ENCODE results near the gene CELA1.

The CELA1 gene

DNA sequence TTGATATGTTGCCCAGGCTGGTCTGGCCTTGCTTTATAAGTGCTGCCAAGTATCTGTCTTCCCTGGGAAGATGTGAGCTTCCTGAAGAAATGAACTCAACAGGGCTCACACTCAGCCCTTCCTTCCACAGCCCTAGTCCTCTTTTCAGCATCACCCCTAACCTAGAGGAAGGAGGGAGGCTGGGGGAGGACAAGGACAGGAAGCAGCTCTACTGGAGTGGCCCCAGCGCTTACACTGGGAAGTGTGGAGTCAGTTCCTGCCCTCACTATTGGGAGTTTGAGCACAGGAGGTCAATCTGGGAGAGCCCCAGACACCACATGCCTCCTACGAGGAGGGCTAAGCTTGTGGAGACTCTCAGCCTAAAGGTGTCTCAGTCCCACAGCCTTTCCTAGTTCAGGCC, 27.9 kb upstream of the CELA1 start:
- no peak for DNase-seq

GRCh38 chr12:51373187-51373586, 26.7 kb upstream of the CELA1 start:
- no peak for DNase-seq

- DNase-seq = no peak
Observed at GRCh38 chr12:51372021-51372420, 25.5 kb upstream of the CELA1 start.

GRCh38 chr12:51371295-51371953, 24.9 kb upstream of the CELA1 start:
- DNase-seq = no peak

DNA sequence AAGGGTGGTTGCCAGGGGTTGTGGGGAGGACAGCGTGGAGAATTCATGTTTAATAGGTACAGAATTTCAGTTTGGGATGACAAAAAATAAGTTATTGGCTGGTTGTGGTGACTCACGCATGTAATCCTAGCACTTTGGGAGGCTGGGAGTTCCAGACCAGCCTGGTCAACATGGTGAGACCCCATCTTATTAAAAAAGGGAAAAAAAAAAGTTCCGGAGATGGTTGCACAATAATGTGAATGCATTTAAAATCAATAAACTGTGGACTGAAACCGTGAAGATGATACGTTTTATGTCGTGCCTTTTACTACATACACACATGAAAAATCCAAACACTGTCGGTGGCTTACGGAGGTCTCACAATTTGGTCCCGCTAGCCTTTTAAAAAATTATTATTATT, 24.2 kb upstream of the CELA1 start:
- DNase-seq = no peak

DNA sequence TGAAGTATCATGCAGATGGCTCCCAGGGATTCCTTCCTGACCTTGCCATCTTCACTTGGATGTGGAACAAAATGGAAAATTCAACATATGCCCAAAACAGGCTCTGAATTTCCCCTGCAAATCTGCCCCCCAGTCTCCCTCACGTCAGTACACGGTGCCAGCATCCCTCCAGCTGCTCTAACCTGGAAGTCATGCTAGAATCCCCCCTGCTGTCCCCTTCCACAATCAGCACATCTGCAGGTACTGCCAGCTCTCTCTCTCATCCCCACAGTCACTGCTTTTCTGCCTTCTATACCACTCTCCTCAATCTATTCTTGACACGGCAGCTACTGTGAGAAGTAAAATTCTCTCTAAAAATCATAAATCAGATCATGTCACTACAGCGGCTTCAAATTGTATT, 23.1 kb upstream of the CELA1 start:
- DNase-seq = no peak

- DNase-seq = peak; percentile 75
Observed at GRCh38 chr12:51368640-51369517, 22.4 kb upstream of the CELA1 start.

DNA sequence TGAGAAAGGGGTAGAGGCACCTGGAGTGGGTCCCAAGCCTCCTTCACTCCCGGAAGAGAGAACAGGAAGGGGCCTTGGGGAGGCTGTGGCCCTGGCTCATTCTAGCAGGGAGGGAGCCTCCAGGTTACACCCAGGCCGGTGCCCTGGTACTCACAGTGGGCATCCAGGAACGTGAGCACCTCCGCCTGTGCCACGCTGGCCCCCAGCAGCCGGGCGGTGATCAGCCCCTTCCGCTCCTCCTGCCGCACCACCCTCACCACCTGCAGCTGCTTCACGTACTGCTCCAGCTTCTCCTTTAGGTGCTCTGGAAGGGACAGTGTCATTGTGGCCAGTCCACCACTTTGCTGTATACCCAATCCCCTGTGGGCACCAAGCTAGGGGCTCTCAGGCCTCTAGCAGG, 18.8 kb upstream of the CELA1 start:
- no peak for DNase-seq

GRCh38 chr12:51364001-51364400, 17.5 kb upstream of the CELA1 start:
- DNase-seq = no peak

GRCh38 chr12:51362747-51363342, 16.4 kb upstream of the CELA1 start:
- DNase-seq = no peak

- no peak for DNase-seq
Observed at GRCh38 chr12:51362307-51362706, 15.8 kb upstream of the CELA1 start.

- no peak for DNase-seq
Observed at GRCh38 chr12:51361161-51362016, 14.9 kb upstream of the CELA1 start.

DNA sequence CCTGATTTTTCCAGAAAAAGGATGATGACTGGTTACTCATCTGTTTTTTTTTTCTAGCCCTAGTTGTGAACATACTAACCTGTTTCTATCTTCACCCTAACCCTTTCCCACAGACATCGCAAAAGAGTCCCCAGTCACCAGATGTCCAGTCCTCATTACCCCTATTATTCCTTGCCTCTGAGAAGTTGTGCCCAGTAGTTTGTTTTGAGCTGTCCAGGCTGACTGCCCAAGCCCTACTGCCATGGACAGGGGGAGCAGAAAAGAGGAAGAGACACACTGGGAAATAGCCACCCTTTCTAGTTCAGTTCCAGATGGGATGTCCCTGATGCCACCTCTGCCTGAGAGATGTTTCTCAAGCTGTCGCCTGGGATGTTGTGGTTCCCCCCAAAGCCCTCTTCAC, 13.8 kb upstream of the CELA1 start:
- no peak for DNase-seq

GRCh38 chr12:51359851-51360250, 13.4 kb upstream of the CELA1 start:
- DNase-seq = no peak

DNA sequence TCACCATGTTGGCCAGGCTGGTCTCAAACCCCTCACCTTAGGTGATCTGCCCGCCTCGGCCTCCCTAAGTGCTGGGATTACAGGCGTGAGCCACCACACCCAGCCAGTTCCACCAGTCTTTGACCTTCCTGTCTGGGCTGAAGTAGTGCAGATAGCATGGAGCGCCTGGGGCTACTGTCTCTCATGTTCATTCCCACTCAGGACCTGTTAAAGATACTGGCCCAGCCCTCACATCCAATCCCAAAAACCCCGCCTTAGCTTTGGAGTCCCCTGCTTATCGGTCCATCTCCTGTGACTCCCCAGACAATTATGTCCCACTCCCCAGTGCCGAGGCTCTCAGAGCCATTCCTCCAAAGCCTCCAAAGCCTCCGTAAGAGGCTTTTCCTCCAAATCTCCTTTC, 12.0 kb upstream of the CELA1 start:
- no peak for DNase-seq

DNA sequence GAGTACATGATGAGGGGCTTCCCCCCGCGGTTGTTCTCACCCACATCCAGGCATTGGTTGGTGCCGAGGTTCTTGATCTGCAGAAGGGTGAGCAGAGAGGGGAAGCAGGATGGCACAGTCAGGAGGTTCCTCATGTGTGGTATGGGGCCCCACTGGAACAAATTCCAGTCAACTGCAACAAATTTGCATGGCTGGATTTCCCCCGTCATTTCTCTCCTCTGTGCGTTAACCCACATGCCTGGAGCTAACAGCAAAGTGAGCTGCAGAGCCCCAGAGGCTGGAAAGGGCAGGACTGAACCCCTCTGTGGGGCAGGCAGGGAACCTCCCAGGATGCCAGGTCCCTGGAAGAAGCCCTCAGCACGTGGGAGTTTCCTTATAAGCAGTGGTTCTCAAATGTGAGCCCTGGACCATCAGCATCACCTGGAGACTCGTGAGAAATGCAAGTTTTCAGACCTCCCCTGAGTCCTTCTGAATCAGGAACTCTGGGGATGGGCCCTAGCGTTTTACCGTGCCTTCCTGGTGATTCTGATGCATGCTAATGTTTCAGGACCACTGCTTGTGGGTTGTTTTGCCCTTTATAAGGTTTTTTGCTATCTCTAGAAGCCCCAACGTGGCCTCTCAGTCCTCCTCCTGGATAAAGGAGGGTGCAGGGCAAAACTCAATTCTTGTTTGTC, 11.0 kb upstream of the CELA1 start:
- no peak for DNase-seq

GRCh38 chr12:51351913-51352532, 5.5 kb upstream of the CELA1 start:
- DNase-seq = no peak

- no peak for DNase-seq
Observed at GRCh38 chr12:51349026-51349425, 2.5 kb upstream of the CELA1 start.

- no peak for DNase-seq
Observed at GRCh38 chr12:51348116-51348515, 1.6 kb upstream of the CELA1 start.

DNA sequence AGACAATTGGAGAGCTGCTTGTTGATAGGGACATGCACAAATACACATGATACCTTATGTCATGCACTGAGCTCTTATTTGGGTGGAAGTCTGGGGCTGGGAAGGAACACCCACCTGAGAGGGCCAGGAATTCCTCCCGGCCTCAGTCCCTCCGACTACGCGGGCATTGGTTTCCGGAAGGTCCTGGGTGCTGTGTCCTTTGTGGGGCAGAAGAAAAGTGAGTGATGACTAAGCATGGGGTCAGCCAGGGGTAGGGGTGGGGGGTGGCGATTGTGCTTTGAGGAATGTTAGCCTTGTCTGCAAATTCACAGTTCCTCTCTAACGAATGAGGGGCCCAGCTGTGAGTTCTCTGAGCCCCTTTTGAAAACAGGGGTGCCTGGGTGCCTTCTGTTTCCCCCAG, 798 bp downstream of the CELA1 start:
- DNase-seq = no peak

DNA sequence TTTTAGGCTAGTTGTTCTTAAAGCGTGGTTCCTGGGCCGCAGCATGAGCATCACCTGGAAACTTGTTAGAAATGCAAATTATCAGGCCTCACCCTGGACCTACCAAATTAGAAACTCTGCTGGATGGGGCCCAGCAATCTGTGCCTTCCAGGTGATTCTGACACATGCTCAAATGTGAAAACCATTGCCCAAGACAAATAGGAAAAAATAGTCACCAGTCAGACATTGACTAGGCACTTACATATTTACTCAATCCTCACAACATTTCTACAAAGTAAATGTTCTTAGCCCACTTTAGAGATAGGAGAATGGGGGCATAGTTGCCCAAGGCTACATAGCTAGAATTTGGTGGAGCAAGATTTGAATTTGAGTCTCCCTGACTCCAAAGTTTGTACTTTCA, 3.3 kb downstream of the CELA1 start:
- no peak for DNase-seq

GRCh38 chr12:51342416-51342815, 4.1 kb downstream of the CELA1 start:
- no peak for DNase-seq

All from KG1 (cell line).